SK-N-SH (cell line): ENCODE data around the gene KRT13. TPM values are rescaled to one million over a fixed set of nuclear protein-coding genes. Genes with fewer than 3 reads are reported as not detected.

Experiments
- CTCF ChIA-PET: fragments of 300-600, 350-600 bp; formaldehyde crosslinking; extraction: SDS; loops from one replicate; lab custom pipeline; 2021; lab: Yijun Ruan, JAX
- POLR2A ChIA-PET: fragments of 350-600 bp; sonication (Branson Sonifier 250); formaldehyde crosslinking; extraction: SDS; loops from one replicate; lab custom pipeline; 2020; ENCODE audit warnings: antibody characterized with exemption, inconsistent platforms; lab: Yijun Ruan, JAX
- DNase-seq: peaks from one replicate; pipeline ENCODE4 v3.0.0; 2012
- H2AFZ ChIP-seq: fragments of 200-600 bp; sonication (generic); 2 replicates; pipeline ENCODE4 v1.8.1; 2016; ENCODE audit warnings: antibody characterized with exemption, mild to moderate bottlenecking, low read depth
- H3F3A ChIP-seq: fragments of 200-600 bp; sonication (generic); replicated peaks from 2 replicates; pipeline ENCODE3; 2016; ENCODE audit warnings: antibody characterized with exemption, mild to moderate bottlenecking; ENCODE audit not compliant: insufficient read depth
- H3K27ac ChIP-seq, 2 experiments: fragments of 200-500 bp in 1 of 2; fragments of 200-600 bp in 1 of 2; sonication (Bioruptor generic) in 1 of 2; sonication (generic), shearing (Covaris generic) in 1 of 2; 2 replicates each; pipeline versions ENCODE4 v1.5.1 to v1.6.1; 2014 to 2016; ENCODE audit warnings: low read depth in 2 of 2, inconsistent platforms in 1 of 2, low read length in 1 of 2, mild to moderate bottlenecking in 1 of 2, mixed read lengths in 1 of 2
- H3K27me3 ChIP-seq: fragments of 200-600 bp; sonication (generic), shearing (Covaris generic); 2 replicates; pipeline ENCODE4 v1.6.1; 2016; ENCODE audit warnings: mixed run types; ENCODE audit not compliant: insufficient read depth
- H3K36me3 ChIP-seq, 2 experiments: fragments of 200-500 bp in 1 of 2; fragments of 200-600 bp in 1 of 2; sonication (Bioruptor generic) in 1 of 2; sonication (generic) in 1 of 2; replicated peaks in 1 of 2; 2 replicates each; pipeline versions ENCODE3 to v1.5.1; 2014 to 2016; ENCODE audit warnings: low read length in 1 of 2, mild to moderate bottlenecking in 1 of 2; ENCODE audit not compliant: insufficient read depth in 2 of 2, control insufficient read depth in 1 of 2
- H3K4me1 ChIP-seq, 2 experiments: fragments of 200-500 bp in 1 of 2; fragments of 200-600 bp in 1 of 2; sonication (Bioruptor generic) in 1 of 2; sonication (generic), shearing (Covaris generic) in 1 of 2; 2 replicates each; pipeline versions ENCODE4 v1.5.1 to v1.6.1; 2014 to 2016; ENCODE audit warnings: low read depth in 1 of 2, low read length in 1 of 2, mixed run types in 1 of 2; ENCODE audit not compliant: insufficient read depth in 2 of 2, control insufficient read depth in 1 of 2
- H3K4me2 ChIP-seq: fragments of 200-600 bp; sonication (generic), shearing (Covaris generic); 2 replicates; pipeline ENCODE4 v1.6.1; 2017; ENCODE audit warnings: mixed run types
- H3K4me3 ChIP-seq, 2 experiments: fragments of 200-500 bp in 1 of 2; fragments of 200-600 bp in 1 of 2; sonication (Bioruptor generic) in 1 of 2; sonication (generic), shearing (Covaris generic) in 1 of 2; 2 replicates each; pipeline versions ENCODE4 v1.5.1 to v1.8.1; 2014 to 2016; ENCODE audit warnings: low read depth in 2 of 2, inconsistent platforms in 1 of 2, low read length in 1 of 2, mild to moderate bottlenecking in 1 of 2, mixed read lengths in 1 of 2, moderate library complexity in 1 of 2
- H3K79me2 ChIP-seq: fragments of 200-600 bp; sonication (generic); 2 replicates; pipeline ENCODE4 v1.8.1; 2017; ENCODE audit warnings: mild to moderate bottlenecking; ENCODE audit not compliant: insufficient read depth
- H3K9ac ChIP-seq: fragments of 200-600 bp; sonication (generic); 2 replicates; pipeline ENCODE4 v1.6.1; 2017; ENCODE audit warnings: mixed run types
- H3K9me2 ChIP-seq: fragments of 200-600 bp; sonication (generic); 2 replicates; pipeline ENCODE4 v1.6.1; 2017; ENCODE audit warnings: mixed run types
- H3K9me3 ChIP-seq: fragments of 200-600 bp; sonication (generic); 2 replicates; pipeline ENCODE4 v1.6.1; 2017; ENCODE audit warnings: mixed run types, mild to moderate bottlenecking, moderate library complexity
- H4K20me1 ChIP-seq: fragments of 200-600 bp; sonication (generic); 2 replicates; pipeline ENCODE4 v1.6.1; 2017; ENCODE audit warnings: mild to moderate bottlenecking, mixed run types; ENCODE audit not compliant: insufficient read depth
- CHD2 ChIP-seq: fragments of 150-350 bp; IDR thresholded peaks from 2 replicates; pipeline ENCODE4 v1.6.1; 2018; ENCODE audit warnings: low read length; ENCODE audit not compliant: partially characterized antibody
- CTCF ChIP-seq: fragments of 200-600 bp; sonication (generic); IDR thresholded peaks from 2 replicates; pipeline ENCODE4 v1.6.1; 2017; ENCODE audit warnings: antibody characterized with exemption, mild to moderate bottlenecking, moderate library complexity
- EP300 ChIP-seq, 2 experiments: IDR thresholded peaks; 2 replicates each; pipeline versions ENCODE4 v1.4.0 to v1.6.1; 2012; ENCODE audit warnings: borderline replicate concordance in 1 of 2, low read depth in 1 of 2, low read length in 1 of 2
- EZH2phosphoT487 ChIP-seq: fragments of 200-600 bp; sonication (generic); IDR thresholded peaks from 2 replicates; pipeline ENCODE4 v1.6.1; 2017; ENCODE audit warnings: low read depth, mixed run types, mild to moderate bottlenecking, antibody characterized with exemption, moderate library complexity, borderline replicate concordance
- FOXM1 ChIP-seq: IDR thresholded peaks from 2 replicates; pipeline ENCODE4 v1.4.0; 2012; ENCODE audit warnings: low read depth, mild to moderate bottlenecking
- GABPA ChIP-seq: IDR thresholded peaks from 2 replicates; pipeline ENCODE4 v1.4.0; 2012; ENCODE audit warnings: low read depth, mild to moderate bottlenecking
- JUND ChIP-seq: IDR thresholded peaks from 2 replicates; pipeline ENCODE4 v1.4.0; 2012
- MEF2A ChIP-seq: IDR thresholded peaks from 2 replicates; pipeline ENCODE4 v1.4.0; 2012; ENCODE audit warnings: low read depth, borderline replicate concordance
- NFIC ChIP-seq: IDR thresholded peaks from 2 replicates; pipeline ENCODE4 v1.4.0; 2012; ENCODE audit warnings: borderline replicate concordance
- PBX3 ChIP-seq: IDR thresholded peaks from 2 replicates; pipeline ENCODE4; 2012
- POLR2AphosphoS5 ChIP-seq: IDR thresholded peaks from 2 replicates; pipeline ENCODE4 v1.6.1; 2012; ENCODE audit warnings: low read depth, low read length
- RAD21 ChIP-seq: IDR thresholded peaks from 2 replicates; pipeline ENCODE4 v1.6.1; 2012; ENCODE audit warnings: mild to moderate bottlenecking, low read length
- RFX5 ChIP-seq: IDR thresholded peaks from 2 replicates; pipeline ENCODE4 v1.6.1; 2012; ENCODE audit warnings: mild to moderate bottlenecking, improper control_type of control experiment, low read length
- SIN3A ChIP-seq: IDR thresholded peaks from 2 replicates; pipeline ENCODE4 v1.6.1; 2012; ENCODE audit warnings: low read depth, mild to moderate bottlenecking, low read length, moderate library complexity, borderline replicate concordance
- TAF1 ChIP-seq: IDR thresholded peaks from 2 replicates; pipeline ENCODE4 v1.6.1; 2012; ENCODE audit warnings: low read depth, mild to moderate bottlenecking, low read length, moderate library complexity, borderline replicate concordance
- TCF12 ChIP-seq: IDR thresholded peaks from 2 replicates; pipeline ENCODE4 v1.4.0; 2012
- WGBS: methylation state at CpG from one replicate; pipeline ENCODE4 v1.1.6; 2017; ENCODE audit warnings: low lambda C conversion rate; 5-methylcytosine and 5-hydroxymethylcytosine counted together
- polyA plus RNA-seq, 3 experiments: library from polyadenylated mRNA; depleted of rRNA; stranded (reverse); fragments of >200 nt; gene quantifications; 2 replicates each; pipeline ENCODE4 v1.2.3, GENCODE V29; 2012

KRT13 gene
- polyA plus RNA-seq, 1 of the 3 experiments (the other 2 are of a cell fraction), result 0.39 TPM

- Histone ChIP-seq H3K9me2 (no peaks in the 10 kb centered on the region), H3K4me1 (peaks cover 20 to 31% of the 10 kb centered on the region in 2 experiments; a peak in 3 of 4 replicates), H3K4me2 (no peak overlapping the region), H2AFZ (no peak overlapping the region), H3K79me2 (no peaks in the 10 kb centered on the region), H3F3A (peaks cover 31% of the 10 kb centered on the region), H3K27ac (no peak overlapping the region), H3K27me3 (no peaks in the 10 kb centered on the region), H4K20me1 (no peaks in the 10 kb centered on the region), H3K9me3 (no peaks in the 10 kb centered on the region), H3K4me3 (no peak overlapping the region), H3K36me3 (no peaks in the 10 kb centered on the region), H3K9ac (no peak overlapping the region)
- no peak for DNase-seq
- TF ChIP-seq PBX3, result no peak
- TF ChIP-seq JUND, result no peak
- no peak for TF ChIP-seq GABPA
- no peak for TF ChIP-seq RAD21
- no peak for TF ChIP-seq NFIC
- TF ChIP-seq CHD2, result no peak
- no peak for TF ChIP-seq TAF1
- TF ChIP-seq EP300 (IDR thresholded peaks at IDR 0.05; ENCODE audit: borderline replicate concordance in 1 of 2, low read depth in 1 of 2, low read length in 1 of 2), result no peak
- no peak for TF ChIP-seq CTCF
- TF ChIP-seq POLR2AphosphoS5, result no peak
- TF ChIP-seq FOXM1, result no peak
- no peak for TF ChIP-seq MEF2A
- TF ChIP-seq EZH2phosphoT487, result no peak
- no peak for TF ChIP-seq RFX5
- no peak for TF ChIP-seq SIN3A
- no peak for TF ChIP-seq TCF12
- ChIA-PET CTCF (interaction anchor here (1.2 to 25.5 kb wide), 8 partner anchors 12 to 220 kb away, joined by 4 to 646 read pairs (median 6); no protein-coding TSS in a partner anchor), POLR2A (no interaction called here)
- WGBS, result 68% methylated on average over 2 of the region's 2 CpGs
Observed at GRCh38 chr17:41542357-41542756, 36.9 kb upstream of the KRT13 start.
